HepG2 (cell line): Measurements from ENCODE around the gene DGCR8. TPM values are rescaled to one million over a fixed set of nuclear protein-coding genes. Genes with fewer than 3 reads are reported as not detected.

ENCODE experiments used
- DNMT1 ChIP-seq: sonication (generic); formaldehyde crosslinking; IDR thresholded peaks from 2 replicates; pipeline ENCODE4 v1.5.1; 2020; ENCODE audit warnings: mild to moderate bottlenecking, missing genetic modification reagents
- ETS1 ChIP-seq: sonication (generic); formaldehyde crosslinking; IDR thresholded peaks from 2 replicates; pipeline ENCODE4 v1.4.0; 2020; ENCODE audit warnings: missing genetic modification reagents
- IRF1 ChIP-seq: sonication (generic); formaldehyde crosslinking; IDR thresholded peaks from 2 replicates; pipeline ENCODE4 v1.4.0; 2020; ENCODE audit warnings: low read depth, mild to moderate bottlenecking, missing genetic modification reagents
- JARID2 ChIP-seq: sonication (generic); formaldehyde crosslinking; IDR thresholded peaks from 2 replicates; pipeline ENCODE4 v1.8.1; 2023; ENCODE audit warnings: missing genetic modification reagents, inconsistent platforms; ENCODE audit not compliant: insufficient replicate concordance
- KIAA2018 ChIP-seq: sonication (generic); formaldehyde crosslinking; IDR thresholded peaks from 2 replicates; pipeline ENCODE4 v1.5.0; 2020; ENCODE audit warnings: mild to moderate bottlenecking, missing genetic modification reagents, borderline replicate concordance
- KLF11 ChIP-seq: IDR thresholded peaks from 2 replicates; pipeline ENCODE4 v1.6.1; 2016; ENCODE audit warnings: missing compliant biosample characterization
- KLF9 ChIP-seq: IDR thresholded peaks from 2 replicates; pipeline ENCODE4 v1.6.1; 2016; ENCODE audit warnings: low read depth
- RFXANK ChIP-seq: IDR thresholded peaks from 2 replicates; pipeline ENCODE4 v1.6.1; 2016
- ZHX1 ChIP-seq: sonication (generic); formaldehyde crosslinking; IDR thresholded peaks from 2 replicates; pipeline ENCODE4 v1.8.1; 2022; ENCODE audit warnings: low read depth, mild to moderate bottlenecking, missing genetic modification reagents
- ZNF20 ChIP-seq: sonication (generic); formaldehyde crosslinking; IDR thresholded peaks from 2 replicates; pipeline ENCODE4 v1.4.0; 2020; ENCODE audit warnings: mild to moderate bottlenecking, moderate library complexity, missing genetic modification reagents
- ZNF280B ChIP-seq: sonication (generic); formaldehyde crosslinking; IDR thresholded peaks from 2 replicates; pipeline ENCODE4 v1.5.0; 2020; ENCODE audit warnings: missing genetic modification reagents, mild to moderate bottlenecking, borderline replicate concordance
- ZNF430 ChIP-seq: sonication (generic); formaldehyde crosslinking; IDR thresholded peaks from 2 replicates; pipeline ENCODE4 v1.9.0; 2021; ENCODE audit warnings: mild to moderate bottlenecking, missing genetic modification reagents
- ZNF589 ChIP-seq: sonication (generic); formaldehyde crosslinking; conservative IDR thresholded peaks from 2 replicates; pipeline ENCODE4 v1.8.0; 2022; ENCODE audit warnings: mild to moderate bottlenecking, moderate library complexity, missing genetic modification reagents
- ZNF776 ChIP-seq: sonication (generic); formaldehyde crosslinking; IDR thresholded peaks from 2 replicates; pipeline ENCODE4 v1.4.0; 2020; ENCODE audit warnings: mild to moderate bottlenecking, missing genetic modification reagents
- polyA plus RNA-seq, 8 experiments: library from polyadenylated mRNA; depleted of rRNA in 3 of 8; stranded (reverse) in 7 of 8; unstranded in 1 of 8; fragments of >200 nt; fragmentation: Illumina TruSeq in 4 of 8; extraction: Trizol in 4 of 8; gene quantifications; 2 replicates each; pipeline versions ENCODE4 v1.2.1 to v1.2.3, GENCODE V29; 2011 to 2016; ENCODE audit warnings: low read depth in 4 of 8, missing spikeins in 1 of 8, mixed read lengths in 1 of 8; ENCODE audit not compliant: insufficient read depth in 1 of 8
- total RNA-seq, 5 experiments: library from RNA; depleted of rRNA; stranded (reverse); fragments of >200 nt; fragmentation: Illumina TruSeq; extraction: Trizol; gene quantifications; 2 replicates each; pipeline ENCODE4 v1.2.3, GENCODE V29; 2016; ENCODE audit warnings: low read depth in 1 of 5

Gene DGCR8
- total and polyA plus RNA-seq, 2 of the 13 experiments (the other 11 are each of a cell fraction or from before 2014, with no cell fraction given), result 10.2 to 23.2 TPM

GRCh38 chr22:20116951-20117632 lies 37.1 kb downstream of the DGCR8 start, which contains the start of gene TRMT2A (continued):
- TF ChIP-seq DNMT1 (CRISPR knock-in tag), result peak; percentile 97
- TF ChIP-seq KLF11 (CRISPR knock-in tag), result peak; percentile 67; the same call in 1 of the 2 replicates
- TF ChIP-seq ZNF20 (CRISPR knock-in tag), result peak; percentile 42; the same call in 1 of the 2 replicates
- TF ChIP-seq ZHX1, result peak; percentile 83
- TF ChIP-seq JARID2 (CRISPR knock-in tag), result no peak
- TF ChIP-seq RFXANK (CRISPR knock-in tag), result no peak
- peak; percentile 87; the same call in 1 of the 2 replicates for TF ChIP-seq ZNF776 (CRISPR knock-in tag)
- TF ChIP-seq ZNF280B, result no peak
- no peak for TF ChIP-seq ETS1
- TF ChIP-seq KIAA2018, result no peak
- TF ChIP-seq ZNF589 (CRISPR knock-in tag), result peak; percentile 87; the same call in 1 of the 2 replicates
- TF ChIP-seq ZNF430 (CRISPR knock-in tag), result peak; percentile 85
- no peak for TF ChIP-seq KLF9 (CRISPR knock-in tag)
- no peak for TF ChIP-seq IRF1
